GM23338 (cell line): ENCODE results near the gene CHN2.

ENCODE experiments used
- CTCF ChIP-seq, 2 experiments: fragments of 200-600 bp in 1 of 2; sonication (generic) in 1 of 2; conservative IDR thresholded peaks; 2 replicates each; pipeline versions ENCODE4 v1.5.1 to v1.6.1; 2016 to 2017; ENCODE audit warnings: antibody characterized with exemption in 2 of 2, low read depth in 2 of 2, mild to moderate bottlenecking in 2 of 2, moderate library complexity in 1 of 2
- EZH2 ChIP-seq: fragments of 200-600 bp; sonication (generic); IDR thresholded peaks from one replicate; pipeline ENCODE4 v1.8.0; 2017; ENCODE audit warnings: antibody characterized with exemption, mild to moderate bottlenecking, low read depth; ENCODE audit not compliant: unreplicated experiment
- POLR2AphosphoS5 ChIP-seq: IDR thresholded peaks from 2 replicates; pipeline ENCODE4 v1.6.1; 2016; ENCODE audit warnings: antibody characterized with exemption, low read depth

GRCh38 chr7:29464753-29465152, 270.2 kb downstream of the CHN2 start:
- TF ChIP-seq CTCF (conservative IDR thresholded peaks at IDR 0.05; ENCODE audit: low read depth in 2 of 2) (no peak), POLR2AphosphoS5 (no peak), EZH2 (no peak)
